Nephron progenitor cell (in vitro differentiated cells): ENCODE results near the gene S100A9.

Experiments used
- DNase-seq: peaks from one replicate; pipeline ENCODE4 v3.0.0; 2021
- H3K27ac Mint-ChIP-seq: 2 replicates; pipeline ENCODE4 v1.8.0; 2021; ENCODE audit warnings: mild to moderate bottlenecking, moderate library complexity, mixed read lengths
- H3K27me3 Mint-ChIP-seq: 2 replicates; pipeline ENCODE4 v1.8.0; 2021; ENCODE audit warnings: mild to moderate bottlenecking, low read depth, mixed read lengths; ENCODE audit not compliant: poor library complexity
- H3K36me3 Mint-ChIP-seq: 2 replicates; pipeline ENCODE4 v1.8.0; 2021; ENCODE audit warnings: low read depth, mixed read lengths
- H3K4me1 Mint-ChIP-seq: 2 replicates; pipeline ENCODE4 v1.8.0; 2021; ENCODE audit warnings: mixed read lengths
- H3K4me3 Mint-ChIP-seq: 2 replicates; pipeline ENCODE4 v1.8.0; 2021; ENCODE audit warnings: mild to moderate bottlenecking, moderate library complexity, mixed read lengths
- H3K9me3 Mint-ChIP-seq: 2 replicates; pipeline ENCODE4 v1.8.0; 2021; ENCODE audit warnings: mild to moderate bottlenecking, moderate library complexity, mixed read lengths
- CTCF ChIP-seq: fragments of 200-600 bp; sonication (generic); IDR thresholded peaks from 2 replicates; pipeline ENCODE4 v1.5.0; 2021; ENCODE audit warnings: antibody characterized with exemption

Gene S100A9

GRCh38 chr1:153390938-153391710 lies 33.5 kb downstream of the S100A9 start, which contains the start of gene S100A8:
Gene S100A8, minus strand, starts transcription at chr1:153391073. Its CDS starts 538 bp downstream, at chr1:153390535.
- DNase-seq, result no peak
- Mint-ChIP-seq H3K4me3 (no peak within 1 kb of the TSS), H3K36me3 (no peaks in the 10 kb centered on the region), H3K27ac (no peak within 1 kb of the TSS), H3K9me3 (no peaks in the 10 kb centered on the region), H3K4me1 (no peaks in the 10 kb centered on the region), H3K27me3 (peaks cover 12% of the 10 kb centered on the region)
- TF ChIP-seq CTCF, result no peak

- H3K4me3 Mint-ChIP-seq, result no peak overlapping the region
- no peak overlapping the region for H3K27ac Mint-ChIP-seq
- no peaks in the 10 kb centered on the region for H3K9me3 Mint-ChIP-seq
Observed at GRCh38 chr1:153392258-153392657, 34.6 kb downstream of the S100A9 start.

DNA sequence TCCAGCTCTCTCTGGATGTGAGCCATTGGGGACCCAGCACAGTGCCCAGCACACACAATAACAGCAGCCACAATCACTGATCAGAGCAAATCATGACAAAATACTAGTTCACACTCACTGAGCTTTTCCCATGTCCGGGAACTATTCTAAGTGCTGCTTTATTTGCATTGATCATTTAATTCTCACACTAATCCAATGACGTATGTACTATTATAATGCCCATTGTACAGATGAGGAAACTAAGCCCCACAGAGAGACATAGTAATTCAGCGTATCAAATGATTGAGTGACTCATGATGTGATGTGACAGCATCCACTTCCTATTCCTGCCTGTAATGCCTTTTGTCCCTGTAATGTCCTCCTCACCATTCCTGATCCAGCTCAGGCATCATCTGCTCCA lies 35.2 kb downstream of the S100A9 start:
- no peaks in the 10 kb centered on the region for H3K4me1 Mint-ChIP-seq
- peaks cover 9% of the 10 kb centered on the region for H3K27me3 Mint-ChIP-seq
- H3K27ac Mint-ChIP-seq, result no peak overlapping the region
- H3K4me3 Mint-ChIP-seq, result no peak overlapping the region
- no peak for TF ChIP-seq CTCF
- H3K9me3 Mint-ChIP-seq, result no peaks in the 10 kb centered on the region
- DNase-seq, result no peak
- H3K36me3 Mint-ChIP-seq, result no peaks in the 10 kb centered on the region

More at GRCh38 chr1:153392258-153392657, 34.6 kb downstream of the S100A9 start:
- Mint-ChIP-seq H3K4me1 (no peaks in the 10 kb centered on the region), H3K36me3 (no peaks in the 10 kb centered on the region), H3K27me3 (peaks cover 10% of the 10 kb centered on the region)
- DNase-seq, result no peak
- TF ChIP-seq CTCF, result no peak

DNA sequence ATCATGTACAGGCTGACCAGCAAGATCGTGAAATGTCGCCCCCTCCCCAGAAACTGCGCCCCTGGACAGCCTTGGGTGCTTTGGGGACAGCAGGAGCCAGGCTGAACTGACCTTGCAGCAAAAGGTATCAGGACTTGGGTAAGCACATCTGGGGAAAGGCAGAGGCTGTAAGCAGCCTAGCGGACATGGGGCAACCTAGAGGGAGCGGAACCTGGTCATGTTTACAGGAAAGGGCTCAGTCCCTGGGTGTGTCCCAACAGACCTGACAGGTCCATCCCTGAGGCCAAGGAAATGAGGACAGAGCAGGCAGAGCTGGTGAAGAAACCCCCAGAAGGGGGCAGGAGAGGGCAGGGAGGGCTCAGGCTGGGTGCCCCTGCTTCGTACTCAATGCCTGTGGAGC lies 36.3 kb downstream of the S100A9 start:
- Mint-ChIP-seq H3K27ac (no peak overlapping the region), H3K4me3 (no peak overlapping the region), H3K4me1 (no peaks in the 10 kb centered on the region), H3K36me3 (no peaks in the 10 kb centered on the region), H3K9me3 (no peaks in the 10 kb centered on the region), H3K27me3 (peaks cover 10% of the 10 kb centered on the region)
- TF ChIP-seq CTCF, result no peak
- DNase-seq, result no peak

DNA sequence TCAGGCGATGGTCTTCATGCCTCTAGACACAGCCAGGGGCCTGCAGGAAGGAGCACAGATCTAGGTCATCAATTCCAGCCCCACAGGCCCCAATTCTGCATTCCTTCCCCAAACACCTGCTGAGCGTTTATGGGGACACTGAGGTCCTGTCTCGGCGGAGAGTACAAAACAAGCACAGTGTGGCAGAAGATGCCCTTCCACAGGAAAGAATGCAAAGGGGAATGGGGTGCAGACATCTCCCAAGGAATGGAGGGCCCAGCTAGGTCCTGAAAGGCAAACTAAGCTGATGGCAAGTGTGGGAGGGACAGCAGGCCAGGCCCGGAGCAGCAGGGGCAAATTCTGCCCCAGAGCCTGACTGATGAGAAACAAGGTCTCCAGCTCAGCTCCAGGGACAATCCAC lies 36.7 kb downstream of the S100A9 start:
- TF ChIP-seq CTCF, result no peak
- H3K27ac Mint-ChIP-seq, result no peak overlapping the region
- H3K36me3 Mint-ChIP-seq, result no peaks in the 10 kb centered on the region
- peaks cover 10% of the 10 kb centered on the region for H3K27me3 Mint-ChIP-seq
- no peak for DNase-seq
- H3K4me1 Mint-ChIP-seq, result no peaks in the 10 kb centered on the region
- no peak overlapping the region for H3K4me3 Mint-ChIP-seq
- peaks cover 2% of the 10 kb centered on the region for H3K9me3 Mint-ChIP-seq

- H3K4me1 Mint-ChIP-seq, result no peaks in the 10 kb centered on the region
- H3K9me3 Mint-ChIP-seq, result peaks cover 3% of the 10 kb centered on the region
- H3K27ac Mint-ChIP-seq, result no peak overlapping the region
- no peak overlapping the region for H3K4me3 Mint-ChIP-seq
- H3K27me3 Mint-ChIP-seq, result peaks cover 14% of the 10 kb centered on the region
- TF ChIP-seq CTCF, result no peak
- no peak for DNase-seq
- H3K36me3 Mint-ChIP-seq, result no peaks in the 10 kb centered on the region
Observed at GRCh38 chr1:153395136-153395685, 37.6 kb downstream of the S100A9 start.
